Panc1 (cell line): ENCODE results near the gene ZNF599.

Source experiments
- CTCF ChIP-seq: fragments of 450-650 bp; IDR thresholded peaks from 2 replicates; pipeline ENCODE4 v1.5.1; 2017; ENCODE audit warnings: mild to moderate bottlenecking
- POLR2AphosphoS5 ChIP-seq: IDR thresholded peaks from 2 replicates; pipeline ENCODE4 v1.6.1; 2012; ENCODE audit warnings: mild to moderate bottlenecking, low read depth, low read length, moderate library complexity

GRCh38 chr19:34733746-34734536 lies 39.1 kb downstream of the ZNF599 start, which contains the start of gene ZNF181:
- TF ChIP-seq CTCF (no peak), POLR2AphosphoS5 (peak; percentile 78)
